ENCODE measurements around the gene SLC39A8.

Gene SLC39A8

DNA sequence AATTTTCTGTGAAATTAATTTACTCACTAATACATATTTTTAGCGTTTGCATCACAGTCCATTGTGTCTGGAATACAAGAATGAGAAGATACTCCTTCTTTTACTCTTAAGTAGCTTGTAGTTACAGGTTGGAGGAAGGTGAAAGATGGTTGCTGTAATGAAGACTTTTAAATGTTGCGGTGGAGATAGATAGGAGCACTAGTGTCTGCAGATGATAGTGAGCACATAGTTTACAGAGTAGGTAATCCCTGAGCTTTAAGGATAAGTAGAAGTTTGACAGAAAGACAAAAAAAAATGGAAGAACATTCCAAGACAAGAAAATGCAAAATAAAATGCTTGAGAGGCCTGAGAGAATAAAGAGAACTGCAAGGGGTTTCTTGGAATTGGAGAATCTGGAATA lies 5.4 kb upstream of the SLC39A8 start:
- TF ChIP-seq CTCF (IDR thresholded peaks at IDR 0.05; ENCODE audit: borderline replicate concordance, insufficient read depth, low read depth, low read length), result no peak

GRCh38 chr4:102348701-102349100 lies 3.4 kb upstream of the SLC39A8 start:
- no peak overlapping the region for H3K4me3 ChIP-seq (ENCODE audit: low read depth, low read length)

More for the DNA sequence above, 5.4 kb upstream of the SLC39A8 start:
- H3K4me3 ChIP-seq (ENCODE audit: low read depth, low read length), result no peak overlapping the region

DNA sequence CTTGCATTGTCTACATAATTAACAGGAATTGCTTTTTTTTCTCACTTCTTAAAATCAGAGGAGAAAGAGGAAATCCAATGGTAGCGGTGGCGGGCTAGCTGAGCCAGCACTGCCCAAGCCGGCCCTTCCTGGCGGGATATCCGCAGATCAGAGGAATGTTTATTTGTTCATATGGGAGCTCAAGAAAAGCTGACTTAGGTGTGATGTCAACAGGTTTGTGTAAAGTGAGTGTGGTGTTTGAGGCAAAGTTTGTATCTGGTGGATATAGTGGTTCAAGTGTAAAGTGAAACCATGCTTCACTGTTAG lies 466 bp upstream of the SLC39A8 start:
- H3K4me3 ChIP-seq (ENCODE audit: low read depth, low read length), result peak overlapping the region; percentile 48
- no peak for TF ChIP-seq CTCF (IDR thresholded peaks at IDR 0.05; ENCODE audit: borderline replicate concordance, insufficient read depth, low read depth, low read length)

More at GRCh38 chr4:102348701-102349100, 3.4 kb upstream of the SLC39A8 start:
- no peak for TF ChIP-seq CTCF (IDR thresholded peaks at IDR 0.05; ENCODE audit: borderline replicate concordance, insufficient read depth, low read depth, low read length)

DNA sequence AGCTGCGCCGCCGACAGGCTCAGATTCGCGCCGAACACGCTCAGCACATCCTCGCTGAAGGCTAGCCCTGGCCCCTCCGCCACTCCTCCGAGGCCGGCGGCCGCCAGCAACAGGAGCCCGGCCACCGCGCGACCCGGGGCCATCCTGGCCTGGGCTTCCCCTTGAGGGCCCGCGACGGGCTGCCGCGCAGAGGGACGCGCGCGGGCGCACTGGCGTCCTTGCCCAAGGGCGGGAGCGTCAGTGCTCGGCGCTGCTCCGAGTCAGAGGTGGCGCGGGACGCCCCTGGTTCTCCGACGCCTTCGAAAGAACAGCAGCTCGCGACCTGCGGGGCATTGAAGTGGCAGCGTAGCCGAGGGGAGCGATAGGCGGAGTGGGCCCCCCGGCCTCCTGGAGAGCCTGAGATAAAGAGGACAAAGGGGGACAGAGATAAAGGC lies 745 bp downstream of the SLC39A8 start:
- TF ChIP-seq CTCF (IDR thresholded peaks at IDR 0.05; ENCODE audit: borderline replicate concordance, insufficient read depth, low read depth, low read length), result no peak
- peak overlapping the region; percentile 65 for H3K4me3 ChIP-seq (ENCODE audit: low read depth, low read length)

GRCh38 chr4:102343964-102344519 lies 1.2 kb downstream of the SLC39A8 start:
- H3K4me3 ChIP-seq (ENCODE audit: low read depth, low read length), result peak overlapping the region; percentile 65
- TF ChIP-seq CTCF (IDR thresholded peaks at IDR 0.05; ENCODE audit: borderline replicate concordance, insufficient read depth, low read depth, low read length), result no peak

DNA sequence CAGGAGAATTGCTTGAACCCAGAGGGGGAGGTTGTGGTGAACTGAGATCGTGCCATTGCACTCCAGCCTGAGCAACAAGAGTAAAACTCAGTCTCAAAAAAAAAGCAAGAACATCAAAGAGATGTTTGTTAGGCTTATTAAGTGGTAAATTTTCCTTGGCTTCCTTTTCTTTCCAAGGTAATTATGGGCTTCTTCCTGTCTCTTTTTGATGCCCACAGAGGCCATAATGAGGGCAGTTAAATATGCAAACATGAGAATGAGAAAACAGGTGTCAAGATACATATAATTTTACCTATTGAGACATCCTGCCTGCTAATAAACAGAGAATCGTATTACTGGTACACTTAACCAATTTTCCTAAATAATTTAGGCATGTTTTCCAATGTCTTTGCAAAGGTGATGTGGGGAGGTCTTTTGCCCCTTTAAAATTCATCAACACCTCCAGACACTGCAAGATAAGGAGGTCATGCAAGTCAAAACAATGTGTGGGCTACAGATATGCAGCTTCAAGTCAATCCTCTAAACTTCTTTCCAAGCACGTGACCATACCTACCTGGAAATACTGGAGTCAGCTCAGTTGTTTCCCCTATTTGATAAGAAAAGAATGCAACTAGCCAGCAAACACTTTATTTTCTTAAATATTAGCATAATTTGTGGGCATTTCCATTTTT lies 2.7 kb downstream of the SLC39A8 start:
- no peak for TF ChIP-seq CTCF (IDR thresholded peaks at IDR 0.05; ENCODE audit: borderline replicate concordance, insufficient read depth, low read depth, low read length)
- peak overlapping the region; percentile 43 for H3K4me3 ChIP-seq (ENCODE audit: low read depth, low read length)

GRCh38 chr4:102341201-102341600 lies 4.1 kb downstream of the SLC39A8 start:
- no peak overlapping the region for H3K4me3 ChIP-seq (ENCODE audit: low read depth, low read length)
- TF ChIP-seq CTCF (IDR thresholded peaks at IDR 0.05; ENCODE audit: borderline replicate concordance, insufficient read depth, low read depth, low read length), result no peak
